ENCODE measurements around the gene KCND3.

KCND3 gene

GRCh38 chr1:111856411-111857185 is 132.9 kb downstream of the KCND3 start:
- Mint-ChIP-seq H3K4me3 (no peak overlapping the region), H3K4me1 (ENCODE audit: low read depth) (no peaks in the 10 kb centered on the region), H3K27ac (no peak overlapping the region), H3K27me3 (peaks cover 32% of the 10 kb centered on the region), H3K36me3 (ENCODE audit: low read depth) (no peaks in the 10 kb centered on the region), H3K9me3 (no peaks in the 10 kb centered on the region)
- no peak for DNase-seq

GRCh38 chr1:111855260-111855659 is 134.2 kb downstream of the KCND3 start:
- DNase-seq: no peak
- H3K36me3 Mint-ChIP-seq (ENCODE audit: low read depth): no peaks in the 10 kb centered on the region
- no peak overlapping the region for H3K4me3 Mint-ChIP-seq
- H3K27me3 Mint-ChIP-seq: peaks cover 21% of the 10 kb centered on the region
- no peaks in the 10 kb centered on the region for H3K4me1 Mint-ChIP-seq (ENCODE audit: low read depth)
- H3K9me3 Mint-ChIP-seq: no peaks in the 10 kb centered on the region
- no peak overlapping the region for H3K27ac Mint-ChIP-seq

- H3K4me1 Mint-ChIP-seq (ENCODE audit: low read depth): no peaks in the 10 kb centered on the region
- no peak overlapping the region for H3K27ac Mint-ChIP-seq
- no peak overlapping the region for H3K4me3 Mint-ChIP-seq
- no peaks in the 10 kb centered on the region for H3K9me3 Mint-ChIP-seq
- DNase-seq: no peak
- H3K36me3 Mint-ChIP-seq (ENCODE audit: low read depth): no peaks in the 10 kb centered on the region
- H3K27me3 Mint-ChIP-seq: peaks cover 17% of the 10 kb centered on the region
These were observed 137.2 kb downstream of the KCND3 start for GRCh38 chr1:111852261-111852721.

GRCh38 chr1:111851552-111851951 is 137.9 kb downstream of the KCND3 start:
- Mint-ChIP-seq H3K36me3 (ENCODE audit: low read depth) (no peaks in the 10 kb centered on the region), H3K27me3 (peaks cover 17% of the 10 kb centered on the region), H3K4me3 (no peak overlapping the region), H3K4me1 (ENCODE audit: low read depth) (no peaks in the 10 kb centered on the region), H3K27ac (no peak overlapping the region), H3K9me3 (no peaks in the 10 kb centered on the region)
- DNase-seq: no peak

- peaks cover 18% of the 10 kb centered on the region for H3K27me3 Mint-ChIP-seq
- DNase-seq: no peak
- H3K27ac Mint-ChIP-seq: no peak overlapping the region
- no peaks in the 10 kb centered on the region for H3K36me3 Mint-ChIP-seq (ENCODE audit: low read depth)
- no peaks in the 10 kb centered on the region for H3K4me1 Mint-ChIP-seq (ENCODE audit: low read depth)
- H3K4me3 Mint-ChIP-seq: no peak overlapping the region
- H3K9me3 Mint-ChIP-seq: no peaks in the 10 kb centered on the region
These were observed 139.4 kb downstream of the KCND3 start for GRCh38 chr1:111850109-111850508.

- Mint-ChIP-seq H3K27ac (no peak overlapping the region), H3K4me3 (no peak overlapping the region), H3K9me3 (no peaks in the 10 kb centered on the region), H3K27me3 (peaks cover 18% of the 10 kb centered on the region), H3K4me1 (ENCODE audit: low read depth) (no peaks in the 10 kb centered on the region), H3K36me3 (ENCODE audit: low read depth) (no peaks in the 10 kb centered on the region)
- no peak for DNase-seq
These were observed 140.5 kb downstream of the KCND3 start for GRCh38 chr1:111848852-111849545.

GRCh38 chr1:111847466-111847865 is 142.0 kb downstream of the KCND3 start:
- Mint-ChIP-seq H3K9me3 (no peaks in the 10 kb centered on the region), H3K4me1 (ENCODE audit: low read depth) (no peaks in the 10 kb centered on the region), H3K27me3 (peaks cover 12% of the 10 kb centered on the region), H3K4me3 (no peak overlapping the region), H3K27ac (no peak overlapping the region), H3K36me3 (ENCODE audit: low read depth) (no peaks in the 10 kb centered on the region)
- DNase-seq: no peak

- Mint-ChIP-seq H3K4me1 (ENCODE audit: low read depth) (no peaks in the 10 kb centered on the region), H3K27ac (no peak overlapping the region), H3K4me3 (no peak overlapping the region), H3K27me3 (peaks cover 9% of the 10 kb centered on the region), H3K9me3 (no peaks in the 10 kb centered on the region), H3K36me3 (ENCODE audit: low read depth) (no peaks in the 10 kb centered on the region)
- DNase-seq: no peak
These were observed 142.6 kb downstream of the KCND3 start for GRCh38 chr1:111846842-111847241.

GRCh38 chr1:111843177-111843576 is 146.3 kb downstream of the KCND3 start:
- DNase-seq: no peak
- H3K36me3 Mint-ChIP-seq (ENCODE audit: low read depth): no peaks in the 10 kb centered on the region
- H3K9me3 Mint-ChIP-seq: no peaks in the 10 kb centered on the region
- H3K27me3 Mint-ChIP-seq: peaks cover 8% of the 10 kb centered on the region
- no peaks in the 10 kb centered on the region for H3K4me1 Mint-ChIP-seq (ENCODE audit: low read depth)
- H3K4me3 Mint-ChIP-seq: no peak overlapping the region
- no peak overlapping the region for H3K27ac Mint-ChIP-seq

- no peak for DNase-seq
- Mint-ChIP-seq H3K27ac (no peak overlapping the region), H3K36me3 (ENCODE audit: low read depth) (no peaks in the 10 kb centered on the region), H3K9me3 (no peaks in the 10 kb centered on the region), H3K4me1 (ENCODE audit: low read depth) (no peaks in the 10 kb centered on the region), H3K27me3 (peaks cover 8% of the 10 kb centered on the region), H3K4me3 (no peak overlapping the region)
These were observed 147.1 kb downstream of the KCND3 start for GRCh38 chr1:111842411-111842810.

GRCh38 chr1:111841746-111842145 is 147.7 kb downstream of the KCND3 start:
- no peaks in the 10 kb centered on the region for H3K36me3 Mint-ChIP-seq (ENCODE audit: low read depth)
- no peak overlapping the region for H3K4me3 Mint-ChIP-seq
- no peak for DNase-seq
- no peaks in the 10 kb centered on the region for H3K9me3 Mint-ChIP-seq
- no peak overlapping the region for H3K27ac Mint-ChIP-seq
- H3K27me3 Mint-ChIP-seq: peaks cover 8% of the 10 kb centered on the region
- no peaks in the 10 kb centered on the region for H3K4me1 Mint-ChIP-seq (ENCODE audit: low read depth)

- H3K27ac Mint-ChIP-seq: no peak overlapping the region
- H3K36me3 Mint-ChIP-seq (ENCODE audit: low read depth): no peaks in the 10 kb centered on the region
- peaks cover 5% of the 10 kb centered on the region for H3K27me3 Mint-ChIP-seq
- H3K4me1 Mint-ChIP-seq (ENCODE audit: low read depth): no peaks in the 10 kb centered on the region
- no peaks in the 10 kb centered on the region for H3K9me3 Mint-ChIP-seq
- no peak for DNase-seq
- H3K4me3 Mint-ChIP-seq: no peak overlapping the region
These were observed 148.3 kb downstream of the KCND3 start for GRCh38 chr1:111841189-111841588.

- DNase-seq: no peak
- H3K4me3 Mint-ChIP-seq: no peak overlapping the region
- no peaks in the 10 kb centered on the region for H3K4me1 Mint-ChIP-seq (ENCODE audit: low read depth)
- peaks cover 4% of the 10 kb centered on the region for H3K27me3 Mint-ChIP-seq
- H3K9me3 Mint-ChIP-seq: no peaks in the 10 kb centered on the region
- no peaks in the 10 kb centered on the region for H3K36me3 Mint-ChIP-seq (ENCODE audit: low read depth)
- no peak overlapping the region for H3K27ac Mint-ChIP-seq
These were observed 152.1 kb downstream of the KCND3 start for GRCh38 chr1:111837393-111837792.

- Mint-ChIP-seq H3K27me3 (peaks cover 12% of the 10 kb centered on the region), H3K27ac (no peak overlapping the region), H3K4me3 (no peak overlapping the region), H3K36me3 (ENCODE audit: low read depth) (no peaks in the 10 kb centered on the region), H3K4me1 (ENCODE audit: low read depth) (no peaks in the 10 kb centered on the region), H3K9me3 (no peaks in the 10 kb centered on the region)
- DNase-seq: no peak
These were observed 153.4 kb downstream of the KCND3 start for GRCh38 chr1:111836111-111836510.

GRCh38 chr1:111835514-111835913 is 154.0 kb downstream of the KCND3 start:
- no peak overlapping the region for H3K4me3 Mint-ChIP-seq
- H3K4me1 Mint-ChIP-seq (ENCODE audit: low read depth): no peaks in the 10 kb centered on the region
- H3K9me3 Mint-ChIP-seq: no peaks in the 10 kb centered on the region
- no peak overlapping the region for H3K27ac Mint-ChIP-seq
- DNase-seq: no peak
- H3K27me3 Mint-ChIP-seq: peaks cover 14% of the 10 kb centered on the region
- no peaks in the 10 kb centered on the region for H3K36me3 Mint-ChIP-seq (ENCODE audit: low read depth)

Measured in activated T-cell treated with anti-CD3 and anti-CD28 coated beads, Interleukin-2, amount 50 U/mL, for 24 hours (primary cell).